ENCODE results near the gene TMEM92.

Gene TMEM92

GRCh38 chr17:50274142-50274896 is at the start of gene TMEM92:
TSS of gene TMEM92 (plus strand) at chr17:50274466. CDS start at chr17:50274502, 36 bp downstream.
- no peak for DNase-seq (ENCODE audit: low read depth, low spot score)

GRCh38 chr17:50225701-50226240 is 48.5 kb upstream of the TMEM92 start:
- no peak for DNase-seq (ENCODE audit: low read depth, low spot score)

- no peak for DNase-seq (ENCODE audit: low read depth, low spot score)
Measured at GRCh38 chr17:50234581-50234980, 39.7 kb upstream of the TMEM92 start.

GRCh38 chr17:50237901-50238300 is 36.4 kb upstream of the TMEM92 start:
- DNase-seq (ENCODE audit: low read depth, low spot score): no peak

GRCh38 chr17:50238601-50239280 is 35.5 kb upstream of the TMEM92 start:
- no peak for DNase-seq (ENCODE audit: low read depth, low spot score)

GRCh38 chr17:50239937-50240336 is 34.3 kb upstream of the TMEM92 start:
- no peak for DNase-seq (ENCODE audit: low read depth, low spot score)

- DNase-seq (ENCODE audit: low read depth, low spot score): no peak
Measured at GRCh38 chr17:50240851-50241250, 33.4 kb upstream of the TMEM92 start.

- no peak for DNase-seq (ENCODE audit: low read depth, low spot score)
Measured at GRCh38 chr17:50241431-50241830, 32.8 kb upstream of the TMEM92 start.

- DNase-seq (ENCODE audit: low read depth, low spot score): no peak
Measured at GRCh38 chr17:50244771-50245170, 29.5 kb upstream of the TMEM92 start.

GRCh38 chr17:50248255-50248654 is 26.0 kb upstream of the TMEM92 start:
- DNase-seq (ENCODE audit: low read depth, low spot score): no peak

GRCh38 chr17:50252781-50253180 is 21.5 kb upstream of the TMEM92 start:
- DNase-seq (ENCODE audit: low read depth, low spot score): no peak

- no peak for DNase-seq (ENCODE audit: low read depth, low spot score)
Measured at GRCh38 chr17:50255766-50256635, 18.3 kb upstream of the TMEM92 start.

GRCh38 chr17:50256826-50257618 is 17.2 kb upstream of the TMEM92 start:
- no peak for DNase-seq (ENCODE audit: low read depth, low spot score)

- DNase-seq (ENCODE audit: low read depth, low spot score): no peak
Measured at GRCh38 chr17:50257676-50258224, 16.5 kb upstream of the TMEM92 start.

GRCh38 chr17:50258647-50259476 is 15.4 kb upstream of the TMEM92 start:
- DNase-seq (ENCODE audit: low read depth, low spot score): no peak

- no peak for DNase-seq (ENCODE audit: low read depth, low spot score)
Measured at GRCh38 chr17:50259477-50260324, 14.6 kb upstream of the TMEM92 start.

- DNase-seq (ENCODE audit: low read depth, low spot score): no peak
Measured at GRCh38 chr17:50260501-50260911, 13.8 kb upstream of the TMEM92 start.

GRCh38 chr17:50261051-50261915 is 13.0 kb upstream of the TMEM92 start:
- DNase-seq (ENCODE audit: low read depth, low spot score): no peak
